Rectal smooth muscle tissue (tissue), 1 donor: ENCODE results near the gene SLC5A10.

Experiments used
- H3K27ac ChIP-seq: one replicate; pipeline ENCODE4 v1.7.0; 2013; ENCODE audit warnings: low read depth, low read length, inconsistent platforms
- H3K27me3 ChIP-seq: one replicate; pipeline ENCODE4 v1.7.0; 2013; ENCODE audit warnings: low read length; ENCODE audit not compliant: control insufficient read depth, insufficient read depth
- H3K36me3 ChIP-seq: one replicate; pipeline ENCODE4 v1.7.0; 2013; ENCODE audit warnings: low read length; ENCODE audit not compliant: control insufficient read depth, insufficient read depth
- H3K4me1 ChIP-seq: one replicate; pipeline ENCODE4 v1.7.0; 2013; ENCODE audit warnings: low read length; ENCODE audit not compliant: control insufficient read depth, insufficient read depth
- H3K4me3 ChIP-seq: one replicate; pipeline ENCODE4 v1.7.0; 2013; ENCODE audit warnings: low read length
- H3K9ac ChIP-seq: one replicate; pipeline ENCODE4 v1.7.0; 2013; ENCODE audit warnings: low read length

SLC5A10 gene

GRCh38 chr17:18984273-18985114, 32.5 kb downstream of the SLC5A10 start:
- no peak overlapping the region for H3K4me3 ChIP-seq
- peaks cover 7% of the 10 kb centered on the region for H3K36me3 ChIP-seq
- H3K9ac ChIP-seq = no peak overlapping the region
- H3K4me1 ChIP-seq = no peaks in the 10 kb centered on the region
- H3K27me3 ChIP-seq = no peaks in the 10 kb centered on the region
- H3K27ac ChIP-seq = no peak overlapping the region

GRCh38 chr17:18985475-18985874, 33.5 kb downstream of the SLC5A10 start:
- no peaks in the 10 kb centered on the region for H3K27me3 ChIP-seq
- no peak overlapping the region for H3K27ac ChIP-seq
- no peak overlapping the region for H3K4me3 ChIP-seq
- H3K36me3 ChIP-seq = peaks cover 7% of the 10 kb centered on the region
- H3K9ac ChIP-seq = no peak overlapping the region
- H3K4me1 ChIP-seq = no peaks in the 10 kb centered on the region

- H3K27ac ChIP-seq = no peak overlapping the region
- H3K27me3 ChIP-seq = no peaks in the 10 kb centered on the region
- H3K4me1 ChIP-seq = no peaks in the 10 kb centered on the region
- no peak overlapping the region for H3K9ac ChIP-seq
- H3K4me3 ChIP-seq = no peak overlapping the region
- H3K36me3 ChIP-seq = peaks cover 7% of the 10 kb centered on the region
Observed at GRCh38 chr17:18986541-18987229, 34.7 kb downstream of the SLC5A10 start.

GRCh38 chr17:18987230-18987610, 35.3 kb downstream of the SLC5A10 start:
- H3K36me3 ChIP-seq = peaks cover 7% of the 10 kb centered on the region
- H3K27me3 ChIP-seq = no peaks in the 10 kb centered on the region
- H3K27ac ChIP-seq = no peak overlapping the region
- no peak overlapping the region for H3K4me3 ChIP-seq
- no peak overlapping the region for H3K9ac ChIP-seq
- no peaks in the 10 kb centered on the region for H3K4me1 ChIP-seq

- no peak overlapping the region for H3K9ac ChIP-seq
- no peaks in the 10 kb centered on the region for H3K4me1 ChIP-seq
- H3K27ac ChIP-seq = no peak overlapping the region
- no peak overlapping the region for H3K4me3 ChIP-seq
- no peaks in the 10 kb centered on the region for H3K27me3 ChIP-seq
- peaks cover 7% of the 10 kb centered on the region for H3K36me3 ChIP-seq
Observed at GRCh38 chr17:18987862-18988545, 36.0 kb downstream of the SLC5A10 start.

GRCh38 chr17:18988546-18989173, 36.7 kb downstream of the SLC5A10 start:
- no peaks in the 10 kb centered on the region for H3K4me1 ChIP-seq
- peaks cover 7% of the 10 kb centered on the region for H3K36me3 ChIP-seq
- H3K27ac ChIP-seq = no peak overlapping the region

GRCh38 chr17:18990331-18990730, 38.4 kb downstream of the SLC5A10 start:
- Histone ChIP-seq H3K4me1 (no peaks in the 10 kb centered on the region), H3K27me3 (no peaks in the 10 kb centered on the region), H3K4me3 (no peak overlapping the region), H3K27ac (no peak overlapping the region), H3K36me3 (peaks cover 7% of the 10 kb centered on the region), H3K9ac (no peak overlapping the region)

More at GRCh38 chr17:18988546-18989173, 36.7 kb downstream of the SLC5A10 start:
- Histone ChIP-seq H3K27me3 (no peaks in the 10 kb centered on the region), H3K4me3 (no peak overlapping the region), H3K9ac (no peak overlapping the region)

- H3K4me1 ChIP-seq = no peaks in the 10 kb centered on the region
- no peaks in the 10 kb centered on the region for H3K27me3 ChIP-seq
- H3K9ac ChIP-seq = no peak overlapping the region
- H3K27ac ChIP-seq = no peak overlapping the region
- no peak overlapping the region for H3K4me3 ChIP-seq
- H3K36me3 ChIP-seq = peaks cover 7% of the 10 kb centered on the region
Observed at GRCh38 chr17:18991531-18992315, 39.8 kb downstream of the SLC5A10 start.

- Histone ChIP-seq H3K27me3 (no peaks in the 10 kb centered on the region), H3K27ac (no peak overlapping the region), H3K9ac (no peak overlapping the region), H3K4me1 (no peaks in the 10 kb centered on the region), H3K36me3 (peaks cover 2% of the 10 kb centered on the region), H3K4me3 (no peak overlapping the region)
Observed at GRCh38 chr17:18992454-18993130, 40.6 kb downstream of the SLC5A10 start.

GRCh38 chr17:18993905-18994526, 42.1 kb downstream of the SLC5A10 start:
- H3K27ac ChIP-seq = no peak overlapping the region
- H3K9ac ChIP-seq = no peak overlapping the region
- H3K27me3 ChIP-seq = no peaks in the 10 kb centered on the region
- H3K36me3 ChIP-seq = no peaks in the 10 kb centered on the region
- H3K4me1 ChIP-seq = no peaks in the 10 kb centered on the region
- no peak overlapping the region for H3K4me3 ChIP-seq

GRCh38 chr17:18994631-18995030, 42.7 kb downstream of the SLC5A10 start:
- no peaks in the 10 kb centered on the region for H3K4me1 ChIP-seq
- no peaks in the 10 kb centered on the region for H3K27me3 ChIP-seq
- H3K9ac ChIP-seq = no peak overlapping the region
- no peak overlapping the region for H3K27ac ChIP-seq
- no peaks in the 10 kb centered on the region for H3K36me3 ChIP-seq
- H3K4me3 ChIP-seq = no peak overlapping the region
